Endothelial cell of umbilical vein (primary cell): ENCODE data around the gene TTLL11. TPM values are rescaled to one million over a fixed set of nuclear protein-coding genes. Genes with fewer than 3 reads are reported as not detected.

Source experiments
- BruUV-seq: library from RNA; stranded (reverse); fragments of 400-500 nt; replicated peaks from 2 replicates; lab custom pipeline; 2021; lab: Mats Ljungman, UMichigan
- CTCF ChIA-PET: fragments of 300-600, 350-600 bp; sonication (Branson Sonifier 250); formaldehyde crosslinking; loops from one replicate; lab custom pipeline; 2021; ENCODE audit warnings: antibody characterized with exemption, inconsistent platforms; lab: Charles Lee
- POLR2A ChIA-PET: fragments of 300-600, 350-600 bp; sonication (Branson Sonifier 250); formaldehyde crosslinking; loops from one replicate; lab custom pipeline; 2021; ENCODE audit warnings: antibody characterized with exemption, inconsistent platforms; lab: Charles Lee
- DNase-seq: peaks from one replicate; pipeline ENCODE4 v3.0.0-alpha.2; 2011; ENCODE audit warnings: low read depth, low spot score
- FAIRE-seq: peaks from 2 replicates; lab custom pipeline; 2011; peaks lifted over from hg19 to GRCh38; lab: Jason Lieb, UNC
- H2AFZ ChIP-seq: 2 replicates; pipeline ENCODE4 v1.6.0; 2012; ENCODE audit warnings: low read depth, low read length, control low read depth, inconsistent platforms
- H3K27ac ChIP-seq: 2 replicates; pipeline ENCODE4 v1.5.1; 2011; ENCODE audit warnings: low read depth, mild to moderate bottlenecking, control low read depth, low read length, moderate library complexity; ENCODE audit not compliant: insufficient read depth
- H3K27me3 ChIP-seq, 2 experiments: 2 replicates each; pipeline versions ENCODE4 v1.6.0 to v1.6.1; 2011; ENCODE audit warnings: low read length in 2 of 2, mixed read lengths in 1 of 2; ENCODE audit not compliant: control insufficient read depth in 2 of 2, insufficient read depth in 2 of 2
- H3K36me3 ChIP-seq, 2 experiments: 2 replicates in 1 of 2; 3 replicates in 1 of 2; pipeline ENCODE4 v1.5.1; 2011; ENCODE audit warnings: low read length in 2 of 2, mild to moderate bottlenecking in 1 of 2, moderate library complexity in 1 of 2; ENCODE audit not compliant: control insufficient read depth in 2 of 2, insufficient read depth in 2 of 2; ENCODE audit errors: extremely low read depth in 1 of 2
- H3K4me1 ChIP-seq: 3 replicates; pipeline ENCODE4 v1.5.1; 2011; ENCODE audit warnings: mild to moderate bottlenecking, low read length; ENCODE audit not compliant: control insufficient read depth, insufficient read depth; ENCODE audit errors: extremely low read depth
- H3K4me2 ChIP-seq: 2 replicates; pipeline ENCODE4 v1.6.1; 2011; ENCODE audit warnings: low read length, control low read depth, mixed read lengths; ENCODE audit not compliant: insufficient read depth
- H3K4me3 ChIP-seq, 3 experiments: fragments of 200-600 bp in 1 of 3; sonication (generic), shearing (Covaris generic) in 1 of 3; replicated peaks in 1 of 3; 2 replicates each; pipeline ENCODE4 v1.5.1; 2011 to 2016; ENCODE audit warnings: control low read depth in 3 of 3, low read length in 3 of 3, mild to moderate bottlenecking in 2 of 3, inconsistent platforms in 1 of 3, low read depth in 1 of 3, moderate library complexity in 1 of 3; ENCODE audit not compliant: insufficient read depth in 1 of 3
- H3K79me2 ChIP-seq: 2 replicates; pipeline ENCODE4 v1.6.0; 2012; ENCODE audit warnings: low read length, inconsistent platforms; ENCODE audit not compliant: control insufficient read depth, insufficient read depth
- H3K9ac ChIP-seq: replicated peaks from 2 replicates; pipeline ENCODE3; 2011; ENCODE audit warnings: low read length, control low read depth; ENCODE audit not compliant: insufficient read depth; ENCODE audit errors: extremely low read depth
- H3K9me1 ChIP-seq: replicated peaks from 3 replicates; pipeline ENCODE4 v1.6.0; 2011; ENCODE audit warnings: mild to moderate bottlenecking, low read length; ENCODE audit not compliant: control insufficient read depth, insufficient read depth; ENCODE audit errors: extremely low read depth
- H3K9me3 ChIP-seq: replicated peaks from 2 replicates; pipeline ENCODE4 v1.5.1; 2012; ENCODE audit warnings: low read length, inconsistent platforms; ENCODE audit not compliant: control insufficient read depth, insufficient read depth
- H4K20me1 ChIP-seq: replicated peaks from 2 replicates; pipeline ENCODE3; 2011; ENCODE audit warnings: mild to moderate bottlenecking, low read length; ENCODE audit not compliant: control insufficient read depth, insufficient read depth; ENCODE audit errors: extremely low read depth
- CTCF ChIP-seq, 2 donors: IDR thresholded peaks; 1 replicate in 1 of 2; 2 replicates in 1 of 2; pipeline ENCODE4 v1.5.1; 2011; ENCODE audit warnings: low read length in 2 of 2, mild to moderate bottlenecking in 2 of 2, moderate library complexity in 2 of 2, control low read depth in 1 of 2, inconsistent platforms in 1 of 2, low read depth in 1 of 2; ENCODE audit not compliant: insufficient read depth in 1 of 2; ENCODE audit errors: extremely low read depth in 1 of 2
- EZH2 ChIP-seq: IDR thresholded peaks from 2 replicates; pipeline ENCODE4 v1.6.1; 2012; ENCODE audit warnings: borderline replicate concordance, low read depth, mild to moderate bottlenecking, moderate library complexity, low read length, inconsistent platforms; ENCODE audit not compliant: severe bottlenecking
- FOS ChIP-seq: IDR thresholded peaks from 2 replicates; pipeline ENCODE4 v1.6.1; 2011; ENCODE audit warnings: mild to moderate bottlenecking, low read length, moderate library complexity, borderline replicate concordance; ENCODE audit not compliant: insufficient read depth
- GATA2 ChIP-seq: IDR thresholded peaks from 2 replicates; pipeline ENCODE4 v1.7.0; 2011; ENCODE audit warnings: low read depth, mild to moderate bottlenecking, moderate library complexity, mixed read lengths, low read length; ENCODE audit not compliant: insufficient read length, insufficient read depth
- JUN ChIP-seq: IDR thresholded peaks from 2 replicates; pipeline ENCODE4 v1.6.1; 2011; ENCODE audit warnings: borderline replicate concordance, low read depth; ENCODE audit not compliant: insufficient read length, insufficient read depth
- MAX ChIP-seq: IDR thresholded peaks from 2 replicates; pipeline ENCODE4 v1.6.1; 2011; ENCODE audit not compliant: insufficient read depth, insufficient read length
- MYC ChIP-seq: IDR thresholded peaks from one replicate; pipeline ENCODE4 v1.6.1; 2011; ENCODE audit warnings: mild to moderate bottlenecking, low read depth, low read length
- POLR2A ChIP-seq: IDR thresholded peaks from 2 replicates; pipeline ENCODE4 v1.6.1; 2012; ENCODE audit warnings: low read depth, mild to moderate bottlenecking, control low read depth, low read length
- POLR2AphosphoS5 ChIP-seq: IDR thresholded peaks from 2 replicates; pipeline ENCODE4 v1.6.1; 2012; ENCODE audit warnings: low read depth, mild to moderate bottlenecking, control low read depth, low read length, moderate library complexity; ENCODE audit not compliant: insufficient read depth
- dilution Hi-C: fragments of 300-500 bp; cut with MboI; formaldehyde crosslinking; loops from one replicate; pipeline ENCODE4 v1.15.0; 2019; ENCODE audit warnings: low sequenced_read_pairs; ENCODE audit not compliant: extremely low pct_ligation_motif_present
- intact Hi-C: fragments of 100-400 bp; cut with micrococcal nuclease; formaldehyde crosslinking; loops from one replicate; pipeline ENCODE4 v1.10.0; 2022
- polyA plus RNA-seq, 4 experiments: library from polyadenylated mRNA; depleted of rRNA in 3 of 4; stranded (reverse) in 3 of 4; unstranded in 1 of 4; fragments of >200 nt; gene quantifications; 2 replicates each; pipeline versions ENCODE4 v1.2.1 to v1.2.3, GENCODE V29; 2011 to 2012; ENCODE audit warnings: missing spikeins in 1 of 4
- total RNA-seq: library from RNA; stranded (reverse); gene quantifications from 2 replicates; pipeline ENCODE4 v1.2.3, GENCODE V29; 2021

The TTLL11 gene
- total and polyA plus RNA-seq, 2 donors (not counting 3 experiments of a cell fraction or from before 2014, with no cell fraction given): 4.9 to 5.1 TPM

GRCh38 chr9:122121391-122121790, 28.3 kb upstream of the TTLL11 start:
- no peaks in the 10 kb centered on the region for H4K20me1 ChIP-seq
- CTCF ChIA-PET: interaction anchor here (0.8 to 14.3 kb wide), 12 partner anchors 14 to 577 kb away, joined by 3 to 576 read pairs (median 6); no protein-coding TSS in a partner anchor

More at GRCh38 chr9:122121391-122121790, 28.3 kb upstream of the TTLL11 start:
- DNase-seq: no peak
- FAIRE-seq: no peak
- no peaks in the 10 kb centered on the region for H3K9me3 ChIP-seq
- no peaks in the 10 kb centered on the region for H3K79me2 ChIP-seq
- no peak for TF ChIP-seq MYC
- no peak for TF ChIP-seq GATA2
- no peak for TF ChIP-seq EZH2
- no peak for TF ChIP-seq CTCF (IDR thresholded peaks at IDR 0.05; ENCODE audit: extremely low read depth in 1 of 2, insufficient read depth in 1 of 2, low read depth in 1 of 2, low read length in 2 of 2)
- no peak for TF ChIP-seq POLR2AphosphoS5
- TF ChIP-seq MAX: no peak
- TF ChIP-seq FOS: no peak
- no peak for TF ChIP-seq POLR2A
- TF ChIP-seq JUN: no peak
- POLR2A ChIA-PET: no interaction called here
- H3K27ac ChIP-seq: no peak overlapping the region
- H3K4me3 ChIP-seq: no peak overlapping the region
- H3K9me1 ChIP-seq: no peaks in the 10 kb centered on the region
- H3K27me3 ChIP-seq: no peaks in the 10 kb centered on the region
- no peak overlapping the region for H3K4me2 ChIP-seq
- BruUV-seq: no TSS peak
- dilution Hi-C loops (loop anchor here (25.0 kb wide), 1 partner anchor 241 kb away; the partner anchor contains the start of gene PTGS1), intact Hi-C loops (no loop called here)
- H3K36me3 ChIP-seq: no peaks in the 10 kb centered on the region
- no peak overlapping the region for H3K9ac ChIP-seq
- H2AFZ ChIP-seq: no peak overlapping the region
- peaks cover 7% of the 10 kb centered on the region for H3K4me1 ChIP-seq
